K562 (cell line): ENCODE data around the gene FAM186B. TPM values are rescaled to one million over a fixed set of nuclear protein-coding genes. Genes with fewer than 3 reads are reported as not detected.
A peak's percentile ranks its signal among the peaks of the same experiment; 100 is the strongest.

Experiments used
- ARID2 ChIP-seq: fragments of 450-650 bp; IDR thresholded peaks from 2 replicates; pipeline ENCODE4 v1.6.1; 2017; ENCODE audit warnings: antibody characterized with exemption, mild to moderate bottlenecking
- HLTF ChIP-seq: fragments of 450-650 bp; IDR thresholded peaks from 2 replicates; pipeline ENCODE4 v1.6.1; 2016
- PKNOX1 ChIP-seq: fragments of 450-650 bp; IDR thresholded peaks from 2 replicates; pipeline ENCODE4 v1.6.1; 2016
- REST ChIP-seq, 2 experiments: fragments of 450-650 bp; formaldehyde crosslinking in 1 of 2; IDR thresholded peaks; 2 replicates each; pipeline versions ENCODE4 v1.4.0 to v1.6.1; 2014 to 2020; ENCODE audit warnings: mild to moderate bottlenecking in 2 of 2, borderline replicate concordance in 1 of 2, low read depth in 1 of 2
- SMC3 ChIP-seq: conservative IDR thresholded peaks from 2 replicates; pipeline ENCODE4 v1.6.1; 2011; ENCODE audit warnings: low read depth, low read length, improper control_type of control experiment; ENCODE audit not compliant: insufficient read depth
- USF1 ChIP-seq: sonication (generic); formaldehyde crosslinking; IDR thresholded peaks from 2 replicates; pipeline ENCODE4 v1.9.0; 2022; ENCODE audit warnings: mild to moderate bottlenecking, missing genetic modification reagents
- polyA plus RNA-seq, 8 experiments: library from polyadenylated mRNA; depleted of rRNA in 4 of 8; stranded (reverse) in 5 of 8; unstranded in 3 of 8; fragments of >200 nt; fragmentation: Nextera tagmentation in 2 of 8; fragmentation: Illumina TruSeq in 1 of 8; extraction: Ambion mirVana in 2 of 8; extraction: Trizol in 1 of 8; gene quantifications; 2 replicates each; pipeline versions ENCODE4 v1.2.1 to v1.2.3, GENCODE V29; 2011 to 2014; ENCODE audit warnings: inconsistent platforms in 1 of 8, missing spikeins in 1 of 8
- total RNA-seq, 7 experiments: library from RNA; depleted of rRNA in 6 of 7; stranded (reverse); fragments of >200 nt in 6 of 7; fragmentation: Illumina TruSeq in 2 of 7; extraction: Trizol in 2 of 7; gene quantifications; 2 replicates each; pipeline versions ENCODE4 v1.2.1 to v1.2.3, GENCODE V29; 2011 to 2021; ENCODE audit warnings: low replicate concordance in 1 of 7
- TF ChIP-seq, protein P1 (sequence below): fragments of 200-800 bp; sonication (Bioruptor generic); IDR thresholded peaks from 2 replicates; pipeline ENCODE4 v1.6.1; 2017; ENCODE audit warnings: missing genetic modification characterization, missing compliant biosample characterization
- TF ChIP-seq, protein P2 (sequence below), 3 experiments: IDR thresholded peaks in 2 of 3; conservative IDR thresholded peaks in 1 of 3; 2 replicates each; pipeline ENCODE4 v1.5.1; 2011 to 2012; ENCODE audit warnings: low read length in 3 of 3, mild to moderate bottlenecking in 3 of 3, control low read depth in 2 of 3, improper control_type of control experiment in 1 of 3, inconsistent platforms in 1 of 3, low read depth in 1 of 3, mixed read lengths in 1 of 3, moderate library complexity in 1 of 3; ENCODE audit not compliant: insufficient read depth in 2 of 3

Gene FAM186B
- total and polyA plus RNA-seq, 9 of the 15 experiments (the other 6 are each of a cell fraction or from before 2014, with no cell fraction given), result 0.07 to 0.42 (median 0.15) TPM

- TF ChIP-seq USF1 (0 out of 2 replicates have a peak, but pooled peaks have one; percentile 25), HLTF (no peak), PKNOX1 (peak; percentile 82), SMC3 (peak; percentile 84), ARID2 (peak; percentile 73; the same call in 1 of the 2 replicates), REST (IDR thresholded peaks at IDR 0.05; ENCODE audit: borderline replicate concordance) (peak; percentile 67; the same call in 1 of the 2 replicates), REST (CRISPR knock-in tag; IDR thresholded peaks at IDR 0.05; ENCODE audit: low read depth) (no peak)
- TF ChIP-seq, protein P1, sequence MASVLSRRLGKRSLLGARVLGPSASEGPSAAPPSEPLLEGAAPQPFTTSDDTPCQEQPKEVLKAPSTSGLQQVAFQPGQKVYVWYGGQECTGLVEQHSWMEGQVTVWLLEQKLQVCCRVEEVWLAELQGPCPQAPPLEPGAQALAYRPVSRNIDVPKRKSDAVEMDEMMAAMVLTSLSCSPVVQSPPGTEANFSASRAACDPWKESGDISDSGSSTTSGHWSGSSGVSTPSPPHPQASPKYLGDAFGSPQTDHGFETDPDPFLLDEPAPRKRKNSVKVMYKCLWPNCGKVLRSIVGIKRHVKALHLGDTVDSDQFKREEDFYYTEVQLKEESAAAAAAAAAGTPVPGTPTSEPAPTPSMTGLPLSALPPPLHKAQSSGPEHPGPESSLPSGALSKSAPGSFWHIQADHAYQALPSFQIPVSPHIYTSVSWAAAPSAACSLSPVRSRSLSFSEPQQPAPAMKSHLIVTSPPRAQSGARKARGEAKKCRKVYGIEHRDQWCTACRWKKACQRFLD, result no peak
- TF ChIP-seq, protein P2, sequence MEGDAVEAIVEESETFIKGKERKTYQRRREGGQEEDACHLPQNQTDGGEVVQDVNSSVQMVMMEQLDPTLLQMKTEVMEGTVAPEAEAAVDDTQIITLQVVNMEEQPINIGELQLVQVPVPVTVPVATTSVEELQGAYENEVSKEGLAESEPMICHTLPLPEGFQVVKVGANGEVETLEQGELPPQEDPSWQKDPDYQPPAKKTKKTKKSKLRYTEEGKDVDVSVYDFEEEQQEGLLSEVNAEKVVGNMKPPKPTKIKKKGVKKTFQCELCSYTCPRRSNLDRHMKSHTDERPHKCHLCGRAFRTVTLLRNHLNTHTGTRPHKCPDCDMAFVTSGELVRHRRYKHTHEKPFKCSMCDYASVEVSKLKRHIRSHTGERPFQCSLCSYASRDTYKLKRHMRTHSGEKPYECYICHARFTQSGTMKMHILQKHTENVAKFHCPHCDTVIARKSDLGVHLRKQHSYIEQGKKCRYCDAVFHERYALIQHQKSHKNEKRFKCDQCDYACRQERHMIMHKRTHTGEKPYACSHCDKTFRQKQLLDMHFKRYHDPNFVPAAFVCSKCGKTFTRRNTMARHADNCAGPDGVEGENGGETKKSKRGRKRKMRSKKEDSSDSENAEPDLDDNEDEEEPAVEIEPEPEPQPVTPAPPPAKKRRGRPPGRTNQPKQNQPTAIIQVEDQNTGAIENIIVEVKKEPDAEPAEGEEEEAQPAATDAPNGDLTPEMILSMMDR (IDR thresholded peaks at IDR 0.05 in 2 of 3, conservative IDR thresholded peaks at IDR 0.05 in 1 of 3; ENCODE audit: insufficient read depth in 2 of 3, low read depth in 1 of 3, low read length in 3 of 3), result peak; percentile 84 to 93 (median 92)
These were observed 24.6 kb downstream of the FAM186B start (continued) for GRCh38 chr12:49580572-49581535.
